Erythroblast (primary cell): ENCODE measurements around the gene ZNF420.

Source experiments
- GATA1 ChIP-seq: IDR thresholded peaks from 2 replicates; pipeline ENCODE4 v1.6.1; 2011; ENCODE audit warnings: low read depth, mild to moderate bottlenecking, control low read depth, low read length, moderate library complexity
- POLR2A ChIP-seq: IDR thresholded peaks from 2 replicates; pipeline ENCODE4 v1.6.1; 2011; ENCODE audit warnings: mild to moderate bottlenecking, low read length

DNA sequence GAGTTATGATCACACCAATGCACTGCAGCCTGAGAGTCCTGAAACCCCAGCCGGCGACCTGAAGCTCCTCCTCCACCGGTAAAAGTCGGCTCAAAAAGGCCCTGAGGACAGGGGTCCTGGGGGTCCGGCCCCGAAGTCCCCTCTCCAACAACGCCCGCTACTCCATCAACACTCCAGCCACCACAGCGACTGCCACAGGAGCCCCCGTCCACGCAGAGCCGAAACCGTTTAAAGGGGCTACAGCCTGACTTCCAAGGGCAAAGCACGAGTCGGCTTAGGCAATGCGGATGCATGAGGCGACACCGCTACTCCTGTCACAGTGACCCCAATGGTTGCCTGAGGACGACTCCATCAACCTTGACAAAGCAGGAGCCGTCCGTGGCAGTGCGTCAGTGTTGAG is 22.9 kb upstream of the ZNF420 start:
- no peak for TF ChIP-seq POLR2A
- TF ChIP-seq GATA1, result no peak
